Calu3 (cell line): Measurements from ENCODE around the gene RPS6KA2. TPM values are rescaled to one million over a fixed set of nuclear protein-coding genes. Genes with fewer than 3 reads are reported as not detected.

Source experiments
- BruUV-seq: library from RNA; stranded (reverse); fragments of 400-500 nt; replicated peaks from 2 replicates; lab custom pipeline; 2021; lab: Mats Ljungman, UMichigan
- CTCF ChIA-PET: fragments of 300-600 bp; sonication (Branson Sonifier 250); formaldehyde crosslinking; loops from one replicate; lab custom pipeline; 2022; ENCODE audit warnings: antibody characterized with exemption; lab: Charles Lee
- DNase-seq: peaks from one replicate; pipeline ENCODE4 v3.0.0; 2022
- H3K27ac Mint-ChIP-seq: one replicate; pipeline ENCODE4 v1.8.0; 2022; ENCODE audit warnings: mixed read lengths; ENCODE audit not compliant: unreplicated experiment
- H3K27me3 Mint-ChIP-seq: one replicate; pipeline ENCODE4 v1.8.0; 2022; ENCODE audit warnings: mixed read lengths; ENCODE audit not compliant: unreplicated experiment
- H3K36me3 Mint-ChIP-seq: one replicate; pipeline ENCODE4 v1.8.0; 2022; ENCODE audit warnings: mild to moderate bottlenecking, moderate library complexity, mixed read lengths; ENCODE audit not compliant: insufficient read depth, unreplicated experiment
- H3K4me1 Mint-ChIP-seq: one replicate; pipeline ENCODE4 v1.8.0; 2022; ENCODE audit warnings: mild to moderate bottlenecking, low read depth, mixed read lengths; ENCODE audit not compliant: unreplicated experiment
- H3K4me3 Mint-ChIP-seq: one replicate; pipeline ENCODE4 v1.8.0; 2022; ENCODE audit warnings: mild to moderate bottlenecking, low read depth, moderate library complexity, mixed read lengths; ENCODE audit not compliant: unreplicated experiment
- H3K9me3 Mint-ChIP-seq: one replicate; pipeline ENCODE4 v1.8.0; 2022; ENCODE audit warnings: low read depth, mixed read lengths; ENCODE audit not compliant: unreplicated experiment
- intact Hi-C: fragments of 100-400 bp; cut with micrococcal nuclease; formaldehyde crosslinking; loops from one replicate; pipeline ENCODE4 v1.10.0; 2022; ENCODE audit not compliant: unreplicated experiment
- total RNA-seq: library from RNA; stranded (reverse); gene quantifications from 2 replicates; pipeline ENCODE4 v1.2.3, GENCODE V29; 2022
- TF ChIP-seq, protein P1 (sequence below): fragments of 200-600 bp; IDR thresholded peaks from one replicate; pipeline ENCODE4 v1.8.0; 2022; ENCODE audit warnings: antibody characterized with exemption; ENCODE audit not compliant: unreplicated experiment

RPS6KA2 gene
- total RNA-seq, 1 experiment from 2014 or later: 41.3 TPM

DNA sequence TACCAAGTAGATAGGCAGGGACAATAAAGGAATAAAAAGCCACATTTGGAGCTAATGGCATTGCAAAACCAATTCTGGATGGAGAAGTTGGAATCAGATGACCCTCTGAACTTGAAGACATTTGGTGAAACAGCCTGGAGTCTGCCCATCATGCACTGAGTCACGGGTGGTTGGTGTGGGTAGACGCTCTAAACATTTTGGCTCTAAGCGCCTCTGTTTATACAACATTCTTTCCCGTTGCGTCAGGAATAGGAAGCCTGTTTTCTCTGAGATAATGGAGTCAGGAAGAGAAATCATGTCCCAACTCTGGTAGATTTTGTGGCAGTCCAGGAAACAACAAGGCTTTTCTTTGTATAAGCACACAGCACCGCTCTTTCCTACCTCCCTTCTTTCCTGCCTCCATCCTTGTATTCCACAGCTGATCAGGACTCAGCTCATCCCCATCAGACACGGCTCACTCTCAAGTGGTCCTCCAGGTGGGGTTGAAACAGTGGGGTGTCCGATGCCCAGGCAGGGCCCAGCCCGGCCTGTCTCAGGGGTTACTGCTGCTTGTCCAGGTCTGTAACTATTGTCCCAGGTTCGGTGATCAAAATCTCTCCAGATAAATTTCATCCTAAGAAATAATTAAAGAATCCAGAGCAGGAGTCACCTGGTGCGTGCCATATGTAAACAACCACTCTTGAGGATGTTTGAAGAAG lies 28.5 kb downstream of the RPS6KA2 start:
- intact Hi-C loops: no loop called here
- Mint-ChIP-seq H3K27me3 (no peaks in the 10 kb centered on the region), H3K9me3 (peaks cover 10% of the 10 kb centered on the region), H3K27ac (no peak overlapping the region), H3K36me3 (peaks cover 10% of the 10 kb centered on the region), H3K4me3 (no peak overlapping the region), H3K4me1 (peaks cover 33% of the 10 kb centered on the region)
- BruUV-seq: no TSS peak
- TF ChIP-seq, protein P1, sequence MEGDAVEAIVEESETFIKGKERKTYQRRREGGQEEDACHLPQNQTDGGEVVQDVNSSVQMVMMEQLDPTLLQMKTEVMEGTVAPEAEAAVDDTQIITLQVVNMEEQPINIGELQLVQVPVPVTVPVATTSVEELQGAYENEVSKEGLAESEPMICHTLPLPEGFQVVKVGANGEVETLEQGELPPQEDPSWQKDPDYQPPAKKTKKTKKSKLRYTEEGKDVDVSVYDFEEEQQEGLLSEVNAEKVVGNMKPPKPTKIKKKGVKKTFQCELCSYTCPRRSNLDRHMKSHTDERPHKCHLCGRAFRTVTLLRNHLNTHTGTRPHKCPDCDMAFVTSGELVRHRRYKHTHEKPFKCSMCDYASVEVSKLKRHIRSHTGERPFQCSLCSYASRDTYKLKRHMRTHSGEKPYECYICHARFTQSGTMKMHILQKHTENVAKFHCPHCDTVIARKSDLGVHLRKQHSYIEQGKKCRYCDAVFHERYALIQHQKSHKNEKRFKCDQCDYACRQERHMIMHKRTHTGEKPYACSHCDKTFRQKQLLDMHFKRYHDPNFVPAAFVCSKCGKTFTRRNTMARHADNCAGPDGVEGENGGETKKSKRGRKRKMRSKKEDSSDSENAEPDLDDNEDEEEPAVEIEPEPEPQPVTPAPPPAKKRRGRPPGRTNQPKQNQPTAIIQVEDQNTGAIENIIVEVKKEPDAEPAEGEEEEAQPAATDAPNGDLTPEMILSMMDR: no peak
- CTCF ChIA-PET: no interaction called here
- DNase-seq: no peak

DNA sequence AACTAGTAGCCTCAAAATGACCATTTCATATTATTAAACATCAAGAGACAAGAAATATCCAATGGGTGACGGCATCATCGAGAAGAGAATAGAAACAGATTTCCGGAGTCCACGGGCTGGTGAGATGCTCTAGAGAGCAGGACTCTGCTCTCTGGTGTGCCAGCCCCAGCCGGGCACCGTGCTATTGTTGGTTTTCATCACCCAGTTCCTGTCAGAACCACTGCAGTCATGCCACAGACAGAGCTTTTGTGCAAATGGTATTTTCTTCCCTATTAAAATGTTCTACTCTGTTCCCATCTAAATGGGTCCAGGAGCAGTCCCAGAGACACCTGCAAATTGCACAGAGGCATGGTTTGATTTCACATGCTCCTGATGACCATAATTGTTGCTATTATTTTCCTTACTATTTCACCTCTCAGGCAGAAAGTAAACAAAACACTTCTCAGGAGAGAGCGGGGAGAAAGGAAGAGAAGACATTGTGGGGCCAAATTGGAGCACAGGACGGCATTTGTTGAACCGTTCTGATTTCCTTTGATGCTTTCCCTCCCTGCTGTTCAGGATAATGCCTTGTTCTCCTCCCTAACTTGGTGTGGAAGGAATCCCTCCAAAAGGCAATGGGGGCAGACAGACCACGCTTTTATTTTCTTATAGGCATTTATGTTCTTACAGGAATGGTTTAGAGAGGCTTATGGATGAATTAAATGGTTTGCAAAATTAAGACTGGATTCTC lies 29.2 kb downstream of the RPS6KA2 start:
- CTCF ChIA-PET: no interaction called here
- TF ChIP-seq, protein P1: no peak
- no TSS peak for BruUV-seq
- intact Hi-C loops: no loop called here
- H3K27ac Mint-ChIP-seq: no peak overlapping the region
- H3K36me3 Mint-ChIP-seq: peaks cover 10% of the 10 kb centered on the region
- H3K27me3 Mint-ChIP-seq: no peaks in the 10 kb centered on the region
- H3K9me3 Mint-ChIP-seq: peaks cover 10% of the 10 kb centered on the region
- DNase-seq: no peak
- peaks cover 33% of the 10 kb centered on the region for H3K4me1 Mint-ChIP-seq
- H3K4me3 Mint-ChIP-seq: no peak overlapping the region

DNA sequence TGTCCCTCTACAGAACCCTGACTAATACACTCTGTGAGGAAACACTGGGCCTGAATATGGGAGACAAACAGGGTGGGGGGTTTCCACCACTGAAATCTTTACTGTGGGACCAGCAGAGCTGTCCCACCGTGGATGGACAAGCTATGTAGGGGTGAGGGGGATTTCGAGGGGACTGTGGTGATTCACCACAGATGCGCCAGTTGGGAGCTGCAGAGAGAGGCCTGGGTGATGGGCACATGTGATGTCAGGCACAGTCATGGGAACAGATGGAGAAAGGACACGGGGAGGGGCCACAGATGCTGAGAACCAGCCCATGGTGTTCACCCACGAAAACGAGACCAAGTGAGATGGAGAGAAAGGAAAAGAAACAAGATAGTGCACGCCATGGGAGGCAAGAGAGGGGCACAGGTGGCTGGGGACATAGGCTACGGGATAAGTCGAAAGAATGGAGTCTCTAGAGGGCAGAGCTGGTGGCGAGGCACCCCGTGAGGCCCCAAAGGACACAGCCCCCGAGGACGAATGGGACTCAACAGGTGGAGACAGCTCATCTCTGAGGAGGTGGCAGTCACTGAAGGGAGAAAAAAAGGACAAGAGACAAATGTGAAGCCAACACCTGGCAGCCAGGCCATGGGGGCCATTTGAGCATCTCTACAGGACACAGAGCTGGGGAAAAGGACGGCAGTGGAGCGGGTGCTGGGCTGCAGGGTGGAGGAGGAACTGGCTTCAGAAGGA lies 30.1 kb downstream of the RPS6KA2 start:
- intact Hi-C loops: no loop called here
- DNase-seq: no peak
- H3K4me1 Mint-ChIP-seq: peaks cover 33% of the 10 kb centered on the region
- TF ChIP-seq, protein P1: no peak
- H3K36me3 Mint-ChIP-seq: peaks cover 10% of the 10 kb centered on the region
- no TSS peak for BruUV-seq
- CTCF ChIA-PET: no interaction called here
- no peak overlapping the region for H3K4me3 Mint-ChIP-seq
- no peak overlapping the region for H3K27ac Mint-ChIP-seq
- H3K27me3 Mint-ChIP-seq: no peaks in the 10 kb centered on the region
- H3K9me3 Mint-ChIP-seq: peaks cover 6% of the 10 kb centered on the region

DNA sequence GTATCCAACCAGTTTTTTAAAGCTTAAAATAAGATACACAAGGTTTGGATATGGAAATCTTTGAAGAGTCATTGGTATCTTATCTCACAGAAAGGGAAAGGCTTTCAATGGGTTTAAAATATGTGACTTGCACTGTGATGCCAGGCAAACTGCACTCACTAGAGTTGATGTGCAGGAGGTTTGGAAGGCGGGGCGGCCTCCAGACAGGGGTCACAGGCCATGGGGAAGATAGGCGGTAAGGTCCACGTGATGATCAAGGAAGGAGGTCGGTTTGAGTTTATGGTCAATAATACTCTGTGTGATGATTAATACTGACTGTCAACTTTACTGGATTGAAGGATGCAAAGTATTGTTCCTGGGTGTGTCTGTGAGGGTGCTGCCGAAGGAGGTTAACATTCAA lies 31.1 kb downstream of the RPS6KA2 start:
- intact Hi-C loops: no loop called here
- Mint-ChIP-seq H3K4me1 (peaks cover 32% of the 10 kb centered on the region), H3K27ac (no peak overlapping the region), H3K27me3 (no peaks in the 10 kb centered on the region), H3K9me3 (peaks cover 6% of the 10 kb centered on the region), H3K4me3 (no peak overlapping the region), H3K36me3 (peaks cover 10% of the 10 kb centered on the region)
- DNase-seq: no peak
- no TSS peak for BruUV-seq
- CTCF ChIA-PET: interaction anchor here (1.0 kb wide), 1 partner anchor 24 kb away, joined by 3 read pairs; no protein-coding TSS in a partner anchor
- TF ChIP-seq, protein P1: no peak
